Activated T-cell treated with anti-CD3 and anti-CD28 coated beads, Interleukin-2, amount 50 U/mL, for 48 hours (primary cell): ENCODE measurements around the gene MB.

Source experiments
- DNase-seq, 2 experiments: peaks; one replicate each; pipeline ENCODE4 v3.0.0-alpha.2; 2020

MB gene

GRCh38 chr22:35569916-35570315, 47.2 kb downstream of the MB start:
- no peak for DNase-seq

- DNase-seq, result no peak
These were observed 48.1 kb downstream of the MB start for GRCh38 chr22:35568751-35569739.

DNA sequence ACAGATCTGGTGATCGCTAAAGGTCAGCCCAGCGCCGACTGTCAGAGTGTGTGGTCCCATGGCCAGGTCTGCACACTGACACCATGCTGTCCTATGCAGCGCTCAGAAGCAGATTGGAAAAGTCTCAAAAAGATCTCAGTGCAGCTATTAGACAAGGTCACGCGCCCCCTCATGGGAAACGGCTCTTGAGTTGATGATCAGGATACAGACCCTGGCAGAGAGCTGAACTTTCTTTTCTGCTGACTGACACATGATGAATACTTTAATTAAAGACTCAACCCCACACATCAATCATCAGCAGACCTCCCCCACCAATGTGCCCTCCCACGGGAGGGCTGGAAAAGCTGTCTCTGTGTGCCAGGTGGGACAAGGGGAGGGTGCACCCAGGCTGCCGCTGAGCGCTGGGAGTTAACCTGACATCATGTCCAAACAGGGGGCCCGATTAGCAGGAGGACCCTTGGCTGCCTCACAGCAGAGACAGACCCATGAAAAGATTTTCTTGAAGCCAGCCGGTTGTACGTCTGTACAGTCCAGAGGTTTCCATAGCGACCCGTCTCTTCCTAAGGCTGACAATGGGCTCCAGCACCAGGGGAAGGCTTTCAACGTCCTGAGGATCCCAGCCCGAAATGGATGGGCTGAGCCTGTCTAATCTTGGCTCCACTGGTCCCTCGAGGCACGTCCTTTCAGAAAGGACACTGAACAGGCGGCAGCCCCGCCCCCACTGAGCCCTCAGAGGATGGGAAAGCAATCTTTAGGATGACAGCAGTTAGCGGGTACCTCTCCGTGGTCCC, 49.6 kb downstream of the MB start:
- DNase-seq, result no peak

DNA sequence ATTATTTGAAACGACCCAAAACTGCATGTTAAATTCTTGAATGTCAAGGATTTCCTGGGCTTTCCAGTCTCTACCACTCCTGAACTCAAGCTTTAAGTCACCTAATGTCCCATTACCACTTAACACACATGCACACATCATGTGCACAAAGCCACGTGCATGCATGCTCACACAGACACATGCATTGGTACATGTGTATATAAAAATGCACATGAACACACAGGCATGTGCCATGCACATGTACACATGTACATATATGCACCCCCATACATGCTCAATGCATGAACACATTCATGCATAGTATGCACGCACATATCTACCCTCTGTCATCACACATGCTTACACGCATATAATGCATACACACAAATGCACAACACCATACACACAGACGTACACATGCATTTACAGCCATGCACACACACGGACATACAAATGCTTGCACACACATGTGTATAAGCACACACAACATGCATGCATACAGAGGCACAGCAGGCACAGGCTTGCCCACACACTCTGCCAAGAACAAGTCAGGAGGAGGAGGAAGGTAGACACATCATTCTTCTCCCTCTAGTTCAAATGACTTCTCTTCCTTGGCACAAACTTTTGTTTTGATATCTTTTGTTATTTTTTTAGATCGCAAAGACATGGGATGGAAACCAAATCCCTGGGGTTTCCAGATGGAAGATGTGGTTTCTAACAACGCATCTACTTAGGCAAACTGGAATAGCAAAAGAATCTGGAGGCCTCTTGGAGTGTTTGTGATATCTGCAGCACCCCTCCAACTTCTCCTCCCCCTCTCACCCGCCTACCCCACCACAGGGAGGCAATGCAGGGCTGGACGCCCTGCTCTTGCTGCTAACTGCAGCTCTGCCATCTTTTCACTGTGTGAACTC, 51.9 kb downstream of the MB start:
- no peak for DNase-seq

GRCh38 chr22:35563211-35563610, 53.9 kb downstream of the MB start:
- DNase-seq, result no peak

GRCh38 chr22:35561796-35562526, 55.2 kb downstream of the MB start:
- DNase-seq, result no peak

- DNase-seq, result no peak
These were observed 56.3 kb downstream of the MB start for GRCh38 chr22:35560824-35561223.

GRCh38 chr22:35560366-35560765, 56.8 kb downstream of the MB start:
- DNase-seq, result no peak

- no peak for DNase-seq
These were observed 57.6 kb downstream of the MB start for GRCh38 chr22:35559354-35560005.

DNA sequence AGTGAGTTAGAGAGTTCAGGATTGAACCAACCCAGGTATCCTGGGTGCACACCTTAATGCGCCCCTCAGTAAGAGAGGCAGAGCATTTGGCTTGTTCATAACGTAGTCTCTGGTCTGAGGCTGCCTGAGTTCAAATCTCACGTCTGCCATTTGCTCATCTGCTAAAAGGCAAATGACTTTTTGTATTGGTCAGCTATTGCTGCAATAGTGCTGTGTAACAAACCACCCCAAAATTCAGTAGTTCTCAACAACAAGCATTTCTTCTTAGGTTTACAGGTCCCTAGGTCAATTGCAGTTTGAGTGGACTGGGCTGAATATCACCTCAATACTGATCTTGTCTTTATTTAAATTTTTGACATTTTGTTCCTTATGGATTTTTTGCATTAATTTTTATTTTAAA, 58.4 kb downstream of the MB start:
- DNase-seq, result no peak

- DNase-seq, result no peak
These were observed 59.1 kb downstream of the MB start for GRCh38 chr22:35558031-35558430.
